ENCODE results near the gene BCORL1. TPM values are rescaled to one million over a fixed set of nuclear protein-coding genes. Genes with fewer than 3 reads are reported as not detected.

BCORL1 gene
- total RNA-seq, 1 donor from 2014 or later = 24.0 TPM

GRCh38 chrX:130095249-130096030, 113.0 kb downstream of the BCORL1 start:
- Mint-ChIP-seq H3K27me3 (no peaks in the 10 kb centered on the region), H3K9me3 (no peaks in the 10 kb centered on the region), H3K4me1 (ENCODE audit: unreplicated experiment) (peaks cover 12% of the 10 kb centered on the region), H3K27ac (peak overlapping the region; percentile 50), H3K4me3 (no peak overlapping the region), H3K36me3 (no peaks in the 10 kb centered on the region)
- no peak for DNase-seq (ENCODE audit: extremely low spot score, unreplicated experiment)
- no peak for TF ChIP-seq CTCF (conservative IDR thresholded peaks at IDR 0.05)

- TF ChIP-seq CTCF (conservative IDR thresholded peaks at IDR 0.05) = no peak
- H3K27ac Mint-ChIP-seq = peak overlapping the region; percentile 75
- no peaks in the 10 kb centered on the region for H3K9me3 Mint-ChIP-seq
- DNase-seq (ENCODE audit: extremely low spot score, unreplicated experiment) = no peak
- H3K4me3 Mint-ChIP-seq = peak overlapping the region; percentile 56
- no peaks in the 10 kb centered on the region for H3K27me3 Mint-ChIP-seq
- H3K36me3 Mint-ChIP-seq = peaks cover 6% of the 10 kb centered on the region
- H3K4me1 Mint-ChIP-seq (ENCODE audit: unreplicated experiment) = peaks cover 9% of the 10 kb centered on the region
These were observed 115.2 kb downstream of the BCORL1 start for GRCh38 chrX:130097507-130098209.

- H3K9me3 Mint-ChIP-seq = no peaks in the 10 kb centered on the region
- peak overlapping the region; percentile 56 for H3K4me3 Mint-ChIP-seq
- H3K27me3 Mint-ChIP-seq = no peaks in the 10 kb centered on the region
- H3K36me3 Mint-ChIP-seq = peaks cover 6% of the 10 kb centered on the region
- no peak for TF ChIP-seq CTCF (conservative IDR thresholded peaks at IDR 0.05)
- H3K4me1 Mint-ChIP-seq (ENCODE audit: unreplicated experiment) = peaks cover 9% of the 10 kb centered on the region
- no peak for DNase-seq (ENCODE audit: extremely low spot score, unreplicated experiment)
- peak overlapping the region; percentile 75 for H3K27ac Mint-ChIP-seq
These were observed 115.7 kb downstream of the BCORL1 start for GRCh38 chrX:130098210-130098552.

- Mint-ChIP-seq H3K4me1 (ENCODE audit: unreplicated experiment) (peaks cover 9% of the 10 kb centered on the region), H3K27me3 (no peaks in the 10 kb centered on the region), H3K4me3 (no peak overlapping the region), H3K36me3 (peaks cover 6% of the 10 kb centered on the region), H3K9me3 (no peaks in the 10 kb centered on the region), H3K27ac (no peak overlapping the region)
- no peak for DNase-seq (ENCODE audit: extremely low spot score, unreplicated experiment)
- TF ChIP-seq CTCF (conservative IDR thresholded peaks at IDR 0.05) = no peak
These were observed 117.7 kb downstream of the BCORL1 start for GRCh38 chrX:130100180-130100579.

GRCh38 chrX:130103605-130104004, 121.2 kb downstream of the BCORL1 start:
- Mint-ChIP-seq H3K27ac (no peak overlapping the region), H3K4me1 (ENCODE audit: unreplicated experiment) (peaks cover 9% of the 10 kb centered on the region), H3K36me3 (peaks cover 6% of the 10 kb centered on the region), H3K4me3 (no peak overlapping the region), H3K27me3 (no peaks in the 10 kb centered on the region), H3K9me3 (no peaks in the 10 kb centered on the region)
- no peak for TF ChIP-seq CTCF (conservative IDR thresholded peaks at IDR 0.05)
- DNase-seq (ENCODE audit: extremely low spot score, unreplicated experiment) = no peak

All from type B pancreatic cell (in vitro differentiated cells).